ENCODE results near the gene KRT16. TPM values are rescaled to one million over a fixed set of nuclear protein-coding genes. Genes with fewer than 3 reads are reported as not detected.
A peak's percentile ranks its signal among the peaks of the same experiment; 100 is the strongest.
"Not testable (repeated sequence)": the region's sequence is repeated elsewhere in the genome, so short reads cannot be mapped to it uniquely, and the experiment has no call there.

Gene KRT16
- total and polyA plus RNA-seq, 2 of the 8 experiments (the other 6 are each of a cell fraction or from before 2014, with no cell fraction given) = not detected

DNA sequence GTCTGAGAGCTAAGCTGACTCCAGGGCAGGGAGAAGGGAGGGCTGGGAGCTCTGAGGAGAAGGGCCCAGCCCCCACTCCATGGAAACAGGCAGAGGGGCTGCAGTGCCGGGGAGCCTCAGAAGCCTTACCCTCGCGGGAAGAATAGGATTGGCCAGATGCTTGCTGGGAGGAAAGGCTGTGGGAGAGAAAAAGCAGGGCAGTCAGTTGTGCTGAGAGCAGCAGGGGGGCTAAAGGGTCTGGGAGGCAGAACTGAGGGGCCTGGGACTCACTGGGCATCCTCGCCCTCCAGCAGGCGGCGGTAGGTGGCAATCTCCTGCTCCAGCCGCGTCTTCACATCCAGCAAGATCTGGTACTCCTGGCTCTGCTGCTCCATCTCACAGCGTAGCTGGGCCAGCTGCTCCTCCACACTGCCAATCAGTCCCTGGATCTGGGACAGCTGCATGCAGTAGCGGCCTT lies 2.5 kb downstream of the KRT16 start:
- H2BK15ac ChIP-seq (ENCODE audit: low read length); H2BK20ac ChIP-seq (ENCODE audit: low read length); H3K4me1 ChIP-seq (replicated peaks in 1 of 4; ENCODE audit: control insufficient read depth in 3 of 4, insufficient read depth in 4 of 4, low read length in 3 of 4); H3K18ac ChIP-seq (ENCODE audit: extremely low read depth, low read length); H3K23ac ChIP-seq (ENCODE audit: insufficient read length); H3K27ac ChIP-seq (ENCODE audit: low read depth, low read length); H3K79me1 ChIP-seq (ENCODE audit: low read depth, low read length); H2AFZ ChIP-seq (ENCODE audit: low read length); FAIRE-seq; H4K8ac ChIP-seq (ENCODE audit: extremely low read depth, insufficient read depth, low read length); H4K91ac ChIP-seq (replicated peaks; ENCODE audit: insufficient read length, low read length); H4K20me1 ChIP-seq (replicated peaks in 1 of 2; ENCODE audit: control insufficient read depth in 1 of 2, insufficient read depth in 2 of 2, low read length in 2 of 2); H3K4ac ChIP-seq (replicated peaks; ENCODE audit: insufficient read length, low read depth, low read length); H3K79me2 ChIP-seq (ENCODE audit: control insufficient read depth in 1 of 2, insufficient read depth in 2 of 2, low read length in 2 of 2); H2AK5ac ChIP-seq (ENCODE audit: low read depth, low read length); H3K4me3 ChIP-seq (ENCODE audit: extremely low read depth in 1 of 4, insufficient read depth in 2 of 4, low read depth in 3 of 4, low read length in 4 of 4); H3K4me2 ChIP-seq (ENCODE audit: insufficient read depth in 1 of 2, low read depth in 2 of 2, low read length in 2 of 2); H3K56ac ChIP-seq (replicated peaks; ENCODE audit: insufficient read length, low read depth, low read length); H3K27me3 ChIP-seq (replicated peaks in 1 of 4; ENCODE audit: control insufficient read depth in 3 of 4, extremely low read depth in 1 of 4, insufficient read depth in 3 of 4, low read length in 3 of 4); H2BK120ac ChIP-seq (replicated peaks; ENCODE audit: low read depth, low read length); H3K9ac ChIP-seq (replicated peaks in 1 of 4; ENCODE audit: extremely low read depth in 1 of 4, low read depth in 3 of 4, low read length in 3 of 4); H4K5ac ChIP-seq (ENCODE audit: insufficient read length, low read depth, low read length); H2BK5ac ChIP-seq (ENCODE audit: low read depth, low read length); H2BK12ac ChIP-seq (ENCODE audit: low read depth, low read length); H3K36me3 ChIP-seq (ENCODE audit: control insufficient read depth in 2 of 4, insufficient read depth in 4 of 4, low read length in 3 of 4); H3K9me3 ChIP-seq (ENCODE audit: insufficient read depth in 2 of 2, low read depth in 1 of 2, low read length in 1 of 2); H3K14ac ChIP-seq (ENCODE audit: insufficient read length); H3K23me2 ChIP-seq (ENCODE audit: low read depth, low read length): not testable (repeated sequence)
- CTCF ChIA-PET (ENCODE audit: partially characterized antibody) = interaction anchor here (0.8 to 5.7 kb wide), 30 partner anchors 8 to 114 kb away, joined by 3 to 43 read pairs (median 5); no protein-coding TSS in a partner anchor
- WGBS, 2 experiments (ENCODE audit: extremely low coverage in 1 of 2, insufficient coverage in 1 of 2, insufficient read length in 1 of 2, insufficient replicate concordance in 2 of 2, low coverage in 1 of 2, low lambda C conversion rate in 2 of 2, missing lambda C conversion rate in 1 of 2) = 54% methylated on average over 7 of the region's 10 CpGs; no CpG with 5 or more reads in 1 of the 2 experiments
- peak in 1 of 2 experiments; percentile 79 for DNase-seq (ENCODE audit: low read depth in 1 of 2, low spot score in 2 of 2)
- POLR2A ChIA-PET (ENCODE audit: partially characterized antibody) = interaction anchor here (1.2 to 2.2 kb wide), 2 partner anchors 82 kb away, joined by 3 to 7 read pairs; partner anchors contain the start of gene KRT19
- TF ChIP-seq RAD21 (IDR thresholded peaks at IDR 0.05 in 1 of 2, conservative IDR thresholded peaks at IDR 0.05 in 1 of 2; ENCODE audit: low read depth in 2 of 2, low read length in 2 of 2) = peak; percentile 30 to 40; a peak in 3 of 4 replicates
- TF ChIP-seq, protein P1, sequence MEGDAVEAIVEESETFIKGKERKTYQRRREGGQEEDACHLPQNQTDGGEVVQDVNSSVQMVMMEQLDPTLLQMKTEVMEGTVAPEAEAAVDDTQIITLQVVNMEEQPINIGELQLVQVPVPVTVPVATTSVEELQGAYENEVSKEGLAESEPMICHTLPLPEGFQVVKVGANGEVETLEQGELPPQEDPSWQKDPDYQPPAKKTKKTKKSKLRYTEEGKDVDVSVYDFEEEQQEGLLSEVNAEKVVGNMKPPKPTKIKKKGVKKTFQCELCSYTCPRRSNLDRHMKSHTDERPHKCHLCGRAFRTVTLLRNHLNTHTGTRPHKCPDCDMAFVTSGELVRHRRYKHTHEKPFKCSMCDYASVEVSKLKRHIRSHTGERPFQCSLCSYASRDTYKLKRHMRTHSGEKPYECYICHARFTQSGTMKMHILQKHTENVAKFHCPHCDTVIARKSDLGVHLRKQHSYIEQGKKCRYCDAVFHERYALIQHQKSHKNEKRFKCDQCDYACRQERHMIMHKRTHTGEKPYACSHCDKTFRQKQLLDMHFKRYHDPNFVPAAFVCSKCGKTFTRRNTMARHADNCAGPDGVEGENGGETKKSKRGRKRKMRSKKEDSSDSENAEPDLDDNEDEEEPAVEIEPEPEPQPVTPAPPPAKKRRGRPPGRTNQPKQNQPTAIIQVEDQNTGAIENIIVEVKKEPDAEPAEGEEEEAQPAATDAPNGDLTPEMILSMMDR (IDR thresholded peaks at IDR 0.05; ENCODE audit: control extremely low read depth in 1 of 3, insufficient read depth in 1 of 3, low read depth in 1 of 3, low read length in 3 of 3) = peak; percentile 45 to 59 (median 52)

Data from H1 (cell line).